ENCODE results near the gene LSM4. TPM values are rescaled to one million over a fixed set of nuclear protein-coding genes. Genes with fewer than 3 reads are reported as not detected.

Gene LSM4
- polyA plus RNA-seq, 2 donors, result 96.9 to 113 TPM

- peaks cover 0 to 3% of the 10 kb centered on the region in 2 donors for H3K4me1 ChIP-seq (ENCODE audit: control insufficient read depth in 2 of 2, insufficient read depth in 2 of 2, low read length in 1 of 2)
- no peaks in the 10 kb centered on the region for H3K27me3 ChIP-seq (ENCODE audit: control insufficient read depth in 1 of 2, insufficient read depth in 2 of 2, low read length in 2 of 2)
- no peak overlapping the region for H3K27ac ChIP-seq (ENCODE audit: low read depth in 2 of 2, low read length in 1 of 2)
- H3K9me3 ChIP-seq (ENCODE audit: control insufficient read depth in 2 of 2, insufficient read depth in 1 of 2, low read depth in 1 of 2, low read length in 1 of 2), result no peaks in the 10 kb centered on the region
- H3K4me3 ChIP-seq (ENCODE audit: low read depth in 1 of 2, low read length in 2 of 2), result no peak overlapping the region
- H3K36me3 ChIP-seq (ENCODE audit: control insufficient read depth in 2 of 2, insufficient read depth in 2 of 2, low read length in 1 of 2), result peaks cover 7 to 38% of the 10 kb centered on the region in 2 donors
Observed at GRCh38 chr19:18262144-18262543, 60.7 kb downstream of the LSM4 start.

GRCh38 chr19:18261474-18261873, 61.4 kb downstream of the LSM4 start:
- 84 to 94% methylated on average over 2 of the region's 2 CpGs for WGBS, 2 donors
- no peak overlapping the region for H3K4me3 ChIP-seq (ENCODE audit: low read depth in 1 of 2, low read length in 2 of 2)

GRCh38 chr19:18259893-18260292, 63.0 kb downstream of the LSM4 start:
- WGBS, 2 donors, result 87 to 90% methylated on average over 4 of the region's 4 CpGs
- Histone ChIP-seq H3K36me3 (ENCODE audit: control insufficient read depth in 2 of 2, insufficient read depth in 2 of 2, low read length in 1 of 2) (peaks cover 0 to 17% of the 10 kb centered on the region in 2 donors), H3K4me3 (ENCODE audit: low read depth in 1 of 2, low read length in 2 of 2) (no peak overlapping the region), H3K27ac (ENCODE audit: low read depth in 2 of 2, low read length in 1 of 2) (no peak overlapping the region), H3K4me1 (ENCODE audit: control insufficient read depth in 2 of 2, insufficient read depth in 2 of 2, low read length in 1 of 2) (peaks cover 0 to 8% of the 10 kb centered on the region in 2 donors), H3K9me3 (ENCODE audit: control insufficient read depth in 2 of 2, insufficient read depth in 1 of 2, low read depth in 1 of 2, low read length in 1 of 2) (no peaks in the 10 kb centered on the region), H3K27me3 (ENCODE audit: control insufficient read depth in 1 of 2, insufficient read depth in 2 of 2, low read length in 2 of 2) (no peaks in the 10 kb centered on the region)

More at GRCh38 chr19:18261474-18261873, 61.4 kb downstream of the LSM4 start:
- H3K27ac ChIP-seq (ENCODE audit: low read depth in 2 of 2, low read length in 1 of 2), result no peak overlapping the region
- peaks cover 7 to 31% of the 10 kb centered on the region in 2 donors for H3K36me3 ChIP-seq (ENCODE audit: control insufficient read depth in 2 of 2, insufficient read depth in 2 of 2, low read length in 1 of 2)
- H3K4me1 ChIP-seq (ENCODE audit: control insufficient read depth in 2 of 2, insufficient read depth in 2 of 2, low read length in 1 of 2), result peaks cover 0 to 3% of the 10 kb centered on the region in 2 donors
- H3K9me3 ChIP-seq (ENCODE audit: control insufficient read depth in 2 of 2, insufficient read depth in 1 of 2, low read depth in 1 of 2, low read length in 1 of 2), result no peaks in the 10 kb centered on the region
- no peaks in the 10 kb centered on the region for H3K27me3 ChIP-seq (ENCODE audit: control insufficient read depth in 1 of 2, insufficient read depth in 2 of 2, low read length in 2 of 2)

GRCh38 chr19:18257503-18258470, 65.1 kb downstream of the LSM4 start:
- Histone ChIP-seq H3K4me3 (ENCODE audit: low read depth in 1 of 2, low read length in 2 of 2) (no peak overlapping the region), H3K27me3 (ENCODE audit: control insufficient read depth in 1 of 2, insufficient read depth in 2 of 2, low read length in 2 of 2) (no peaks in the 10 kb centered on the region), H3K27ac (ENCODE audit: low read depth in 2 of 2, low read length in 1 of 2) (no peak overlapping the region), H3K36me3 (ENCODE audit: control insufficient read depth in 2 of 2, insufficient read depth in 2 of 2, low read length in 1 of 2) (peaks cover 0 to 2% of the 10 kb centered on the region in 2 donors), H3K4me1 (ENCODE audit: control insufficient read depth in 2 of 2, insufficient read depth in 2 of 2, low read length in 1 of 2) (peaks cover 0 to 16% of the 10 kb centered on the region in 2 donors), H3K9me3 (ENCODE audit: control insufficient read depth in 2 of 2, insufficient read depth in 1 of 2, low read depth in 1 of 2, low read length in 1 of 2) (no peaks in the 10 kb centered on the region)
- 89 to 91% methylated on average over 55 of the region's 55 CpGs for WGBS, 2 donors

Other genes starting within 250 kb of the LSM4 start
- gene IL12RB1, start 236.1 kb downstream of the LSM4 start, polyA plus RNA-seq, result under 1 TPM; 0.40 to 0.51 TPM
- 1 to 10 TPM; 1.5 to 2.5 TPM for gene MAST3, start 225.3 kb downstream of the LSM4 start, polyA plus RNA-seq
- gene PIK3R2, start 169.9 kb downstream of the LSM4 start, polyA plus RNA-seq, result 10 to 100 TPM in 1 of 2 donors, 1 to 10 TPM in 1; 8.1 to 10.6 TPM
- 10 to 100 TPM in 1 of 2 donors, 1 to 10 TPM in 1; 9.9 to 29.3 TPM for gene IFI30, start 149.3 kb downstream of the LSM4 start, polyA plus RNA-seq
- 10 to 100 TPM in 1 of 2 donors, 1 to 10 TPM in 1; 7.4 to 12.0 TPM for gene MPV17L2, start 129.9 kb downstream of the LSM4 start, polyA plus RNA-seq
- gene RAB3A, start 119.0 kb downstream of the LSM4 start, polyA plus RNA-seq, result 1 to 10 TPM in 1 of 2 donors, under 1 TPM in 1; 0.81 to 1.1 TPM
- under 1 TPM; 0.07 to 0.39 TPM for gene PDE4C, start 96.6 kb downstream of the LSM4 start, polyA plus RNA-seq
- gene IQCN, start 48.6 kb downstream of the LSM4 start, polyA plus RNA-seq, result 10 to 100 TPM in 1 of 2 donors, under 1 TPM in 1; 0.88 to 12.2 TPM
- gene JUND, start 41.5 kb downstream of the LSM4 start, polyA plus RNA-seq, result 10 to 100 TPM; 57.9 to 84.5 TPM
- gene PGPEP1, start 17.5 kb upstream of the LSM4 start, polyA plus RNA-seq, result 1 to 10 TPM; 1.8 to 1.9 TPM
- gene GDF15, start 63.1 kb upstream of the LSM4 start, polyA plus RNA-seq, result 1 to 10 TPM in 1 of 2 donors, under 1 TPM in 1; 0.24 to 2.8 TPM
- under 1 TPM; 0.55 to 0.66 TPM for gene LRRC25, start 74.5 kb upstream of the LSM4 start, polyA plus RNA-seq
- gene SSBP4, start 96.3 kb upstream of the LSM4 start, polyA plus RNA-seq, result 10 to 100 TPM; 25.4 to 25.9 TPM
- gene ISYNA1, start 115.1 kb upstream of the LSM4 start, polyA plus RNA-seq, result 10 to 100 TPM; 17.5 to 42.7 TPM
- 1 to 10 TPM; 7.1 to 9.1 TPM for gene ELL, start 199.0 kb upstream of the LSM4 start, polyA plus RNA-seq
- 100 to 1,000 TPM; 175 to 269 TPM for gene FKBP8, start 220.5 kb upstream of the LSM4 start, polyA plus RNA-seq
- gene KXD1, start 234.8 kb upstream of the LSM4 start, polyA plus RNA-seq, result 10 to 100 TPM; 43.7 to 68.1 TPM
- 1,000 to 10,000 TPM in 1 of 2 donors, 100 to 1,000 TPM in 1; 709 to 1,325 TPM for gene UBA52, start 248.8 kb upstream of the LSM4 start, polyA plus RNA-seq

All from esophagus (tissue), 2 donors.